ENCODE results near the gene UNC5B. TPM values are rescaled to one million over a fixed set of nuclear protein-coding genes. Genes with fewer than 3 reads are reported as not detected.

Gene UNC5B
- total RNA-seq, 1 donor from 2014 or later = 22.4 TPM

DNA sequence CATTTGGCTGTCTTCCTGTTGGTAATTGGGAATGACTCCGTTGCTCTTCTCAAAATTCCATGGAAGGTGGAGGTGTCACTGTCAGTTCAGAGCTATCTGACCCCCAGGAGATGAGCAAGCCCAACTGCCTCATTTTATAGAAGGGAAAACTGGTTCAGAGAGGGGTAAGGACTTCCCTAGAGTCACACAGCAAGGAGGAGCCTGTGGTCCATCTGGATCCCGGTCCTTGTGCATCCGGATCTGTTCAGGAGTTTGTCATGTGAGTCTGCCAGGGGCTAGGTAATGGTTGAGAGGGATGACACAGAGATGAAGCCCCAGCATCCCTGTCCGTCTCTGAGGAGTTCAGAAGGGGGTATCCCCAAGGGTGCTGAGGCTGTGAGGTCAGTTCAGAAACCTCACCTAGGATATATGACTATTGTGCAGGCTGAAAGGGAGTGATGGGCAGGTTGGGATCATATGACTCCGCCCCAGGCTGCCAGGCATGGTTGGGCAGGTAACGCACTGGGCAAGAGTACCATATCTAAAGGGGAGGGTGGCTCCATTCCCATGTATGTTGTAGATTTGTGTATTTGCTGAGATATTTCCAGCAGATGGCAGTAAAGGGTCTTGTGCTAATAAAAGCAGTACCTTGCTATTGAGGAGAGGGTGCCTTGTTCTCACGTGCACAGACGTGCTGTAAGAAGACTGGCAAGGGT, 90.7 kb downstream of the UNC5B start:
- H3K27ac Mint-ChIP-seq = no peak overlapping the region
- H3K27me3 Mint-ChIP-seq = peaks cover 3% of the 10 kb centered on the region
- peak overlapping the region; percentile 25 for H3K4me3 Mint-ChIP-seq
- H3K9me3 Mint-ChIP-seq = no peaks in the 10 kb centered on the region
- TF ChIP-seq, protein P1, sequence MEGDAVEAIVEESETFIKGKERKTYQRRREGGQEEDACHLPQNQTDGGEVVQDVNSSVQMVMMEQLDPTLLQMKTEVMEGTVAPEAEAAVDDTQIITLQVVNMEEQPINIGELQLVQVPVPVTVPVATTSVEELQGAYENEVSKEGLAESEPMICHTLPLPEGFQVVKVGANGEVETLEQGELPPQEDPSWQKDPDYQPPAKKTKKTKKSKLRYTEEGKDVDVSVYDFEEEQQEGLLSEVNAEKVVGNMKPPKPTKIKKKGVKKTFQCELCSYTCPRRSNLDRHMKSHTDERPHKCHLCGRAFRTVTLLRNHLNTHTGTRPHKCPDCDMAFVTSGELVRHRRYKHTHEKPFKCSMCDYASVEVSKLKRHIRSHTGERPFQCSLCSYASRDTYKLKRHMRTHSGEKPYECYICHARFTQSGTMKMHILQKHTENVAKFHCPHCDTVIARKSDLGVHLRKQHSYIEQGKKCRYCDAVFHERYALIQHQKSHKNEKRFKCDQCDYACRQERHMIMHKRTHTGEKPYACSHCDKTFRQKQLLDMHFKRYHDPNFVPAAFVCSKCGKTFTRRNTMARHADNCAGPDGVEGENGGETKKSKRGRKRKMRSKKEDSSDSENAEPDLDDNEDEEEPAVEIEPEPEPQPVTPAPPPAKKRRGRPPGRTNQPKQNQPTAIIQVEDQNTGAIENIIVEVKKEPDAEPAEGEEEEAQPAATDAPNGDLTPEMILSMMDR (conservative IDR thresholded peaks at IDR 0.05) = peak; percentile 73
- H3K36me3 Mint-ChIP-seq = peaks cover 3% of the 10 kb centered on the region
- DNase-seq (ENCODE audit: extremely low spot score, unreplicated experiment) = no peak
- H3K4me1 Mint-ChIP-seq (ENCODE audit: unreplicated experiment) = peaks cover 10% of the 10 kb centered on the region

DNA sequence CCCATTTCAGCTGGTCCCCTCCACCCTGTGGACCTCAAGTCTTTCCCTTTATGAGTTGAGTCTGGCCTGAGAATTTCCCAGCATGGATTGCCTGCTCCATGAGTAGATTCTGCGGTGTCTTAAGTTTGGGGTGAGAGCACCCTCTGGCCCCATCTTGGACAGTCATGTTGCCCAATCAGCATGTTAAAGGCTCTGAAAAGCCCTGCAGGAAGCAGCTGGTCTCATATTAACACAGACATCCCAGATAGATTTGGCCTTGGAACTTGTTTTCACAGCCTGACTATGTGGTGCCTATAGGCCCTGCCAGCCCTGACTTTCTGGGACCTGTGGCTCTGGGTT, 91.2 kb downstream of the UNC5B start:
- no peak overlapping the region for H3K27ac Mint-ChIP-seq

DNA sequence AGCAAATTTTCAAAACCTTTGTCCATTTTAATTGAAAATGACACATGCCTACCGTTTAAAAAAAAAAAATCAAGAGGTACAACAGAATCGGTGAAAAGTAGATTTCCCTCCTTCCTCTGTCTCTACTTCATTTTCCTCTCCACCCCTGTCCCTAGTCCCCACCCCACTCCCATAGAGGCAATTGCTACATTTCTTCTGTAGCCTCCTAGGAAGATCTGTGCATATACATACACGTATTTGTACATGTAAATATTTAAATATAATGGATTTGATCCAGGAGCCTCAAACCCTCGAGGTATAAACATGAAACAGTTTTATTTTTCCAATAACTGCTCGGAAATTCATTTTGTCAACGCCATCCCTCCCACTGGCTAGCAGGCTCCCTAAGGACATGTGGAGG, 92.5 kb downstream of the UNC5B start:
- no peak for DNase-seq (ENCODE audit: extremely low spot score, unreplicated experiment)
- Mint-ChIP-seq H3K36me3 (peaks cover 3% of the 10 kb centered on the region), H3K27me3 (peaks cover 3% of the 10 kb centered on the region), H3K27ac (no peak overlapping the region), H3K4me3 (no peak overlapping the region), H3K4me1 (ENCODE audit: unreplicated experiment) (peaks cover 15% of the 10 kb centered on the region), H3K9me3 (no peaks in the 10 kb centered on the region)
- TF ChIP-seq, protein P1 (conservative IDR thresholded peaks at IDR 0.05) = no peak

More for the DNA sequence above, 91.2 kb downstream of the UNC5B start:
- Mint-ChIP-seq H3K4me3 (no peak overlapping the region), H3K4me1 (ENCODE audit: unreplicated experiment) (peaks cover 10% of the 10 kb centered on the region), H3K36me3 (peaks cover 3% of the 10 kb centered on the region), H3K9me3 (no peaks in the 10 kb centered on the region), H3K27me3 (peaks cover 3% of the 10 kb centered on the region)
- DNase-seq (ENCODE audit: extremely low spot score, unreplicated experiment) = no peak
- TF ChIP-seq, protein P1 (conservative IDR thresholded peaks at IDR 0.05) = peak; percentile 16

DNA sequence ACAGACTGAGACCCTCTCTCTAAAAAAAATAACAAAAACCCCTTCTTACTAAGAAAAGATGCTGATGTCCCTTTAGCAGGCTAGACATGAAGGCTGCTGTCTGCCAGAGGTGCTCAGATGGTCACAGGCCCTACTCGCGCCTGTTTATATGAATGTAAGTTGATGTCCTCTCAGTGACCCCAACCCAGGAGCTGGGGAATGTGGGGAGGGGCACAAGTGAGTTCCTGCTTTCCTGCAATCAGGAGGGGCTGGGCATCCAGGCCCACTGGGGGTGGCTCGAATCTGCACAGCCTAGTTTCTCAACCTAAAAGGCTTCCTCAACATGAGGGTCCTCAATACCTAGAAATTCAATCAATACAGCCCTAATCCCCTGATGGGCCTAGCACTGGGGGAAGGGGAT, 94.6 kb downstream of the UNC5B start:
- no peaks in the 10 kb centered on the region for H3K9me3 Mint-ChIP-seq
- H3K27ac Mint-ChIP-seq = peak overlapping the region; percentile 79
- no peak for DNase-seq (ENCODE audit: extremely low spot score, unreplicated experiment)
- peaks cover 3% of the 10 kb centered on the region for H3K36me3 Mint-ChIP-seq
- peaks cover 16% of the 10 kb centered on the region for H3K4me1 Mint-ChIP-seq (ENCODE audit: unreplicated experiment)
- peaks cover 9% of the 10 kb centered on the region for H3K27me3 Mint-ChIP-seq
- H3K4me3 Mint-ChIP-seq = no peak overlapping the region
- TF ChIP-seq, protein P1 (conservative IDR thresholded peaks at IDR 0.05) = no peak

DNA sequence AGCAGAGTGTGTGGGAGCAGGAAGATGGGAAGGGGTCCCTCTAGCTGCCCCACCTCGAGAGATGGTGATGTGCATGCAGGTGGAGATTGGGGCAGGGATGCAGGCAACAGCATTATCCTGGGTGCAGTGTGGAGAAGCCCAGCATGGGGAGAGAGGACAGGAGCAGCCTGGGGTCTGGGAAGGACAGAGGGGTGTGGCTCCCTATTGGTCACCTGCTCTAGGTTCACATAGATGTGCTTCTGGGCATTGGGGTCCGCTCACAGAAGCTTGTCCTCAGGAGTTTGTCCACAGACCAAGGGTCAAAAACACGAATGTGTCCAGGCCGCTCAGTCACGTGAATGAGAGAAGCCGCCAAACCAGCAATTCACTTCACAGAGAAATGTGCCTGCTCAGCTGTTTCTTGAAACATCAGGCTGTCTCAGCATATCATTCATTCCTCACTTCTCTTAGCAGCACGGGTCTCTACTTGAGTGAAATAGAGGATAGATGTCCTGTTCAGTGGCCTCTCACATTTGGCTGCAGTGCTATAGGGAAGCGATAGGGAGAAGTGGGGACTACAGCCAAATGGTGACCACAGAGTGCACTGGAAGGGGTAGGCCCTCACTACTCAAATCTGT, 95.2 kb downstream of the UNC5B start:
- Mint-ChIP-seq H3K36me3 (peaks cover 3% of the 10 kb centered on the region), H3K9me3 (no peaks in the 10 kb centered on the region), H3K27ac (peak overlapping the region; percentile 79), H3K4me1 (ENCODE audit: unreplicated experiment) (peaks cover 16% of the 10 kb centered on the region), H3K27me3 (peaks cover 9% of the 10 kb centered on the region), H3K4me3 (no peak overlapping the region)
- no peak for DNase-seq (ENCODE audit: extremely low spot score, unreplicated experiment)
- TF ChIP-seq, protein P1 (conservative IDR thresholded peaks at IDR 0.05) = no peak
